Colonic mucosa (tissue), 4 donors: ENCODE measurements around the gene YAP1. TPM values are rescaled to one million over a fixed set of nuclear protein-coding genes. Genes with fewer than 3 reads are reported as not detected.

Experiments
- DNase-seq: peaks from one replicate; pipeline ENCODE4 v3.0.0-alpha.2; 2020
- H3K27ac ChIP-seq: fragments of 200-600 bp; one replicate; pipeline ENCODE4 v1.8.0; 2021
- H3K27me3 ChIP-seq: fragments of 200-600 bp; one replicate; pipeline ENCODE4 v1.8.0; 2021
- H3K36me3 ChIP-seq: fragments of 200-600 bp; one replicate; pipeline ENCODE4 v1.8.0; 2021
- H3K4me1 ChIP-seq: fragments of 200-600 bp; one replicate; pipeline ENCODE4 v1.8.0; 2021; ENCODE audit warnings: mild to moderate bottlenecking
- H3K4me3 ChIP-seq: fragments of 200-600 bp; one replicate; pipeline ENCODE4 v1.8.0; 2021
- H3K9ac ChIP-seq, 2 donors: one replicate each; pipeline ENCODE4 v1.7.0; 2013; ENCODE audit warnings: control low read depth in 2 of 2, low read depth in 2 of 2, low read length in 2 of 2
- H3K9me3 ChIP-seq: fragments of 200-600 bp; one replicate; pipeline ENCODE4 v1.8.0; 2021
- CTCF ChIP-seq: fragments of 200-600 bp; IDR thresholded peaks from one replicate; pipeline ENCODE4 v1.8.0; 2022; ENCODE audit warnings: antibody characterized with exemption, mild to moderate bottlenecking
- intact Hi-C: fragments of 100-400 bp; cut with DNase I; formaldehyde crosslinking; loops from one replicate; pipeline ENCODE4 v1.14.1; 2022
- total RNA-seq, 2 donors: library from RNA; stranded (reverse); fragmentation: NEBNext Ultra II Directional in 1 of 2; extraction: Animal tissue kit (Norgen Biotek cat#: 25700) in 1 of 2; gene quantifications; one replicate each; pipeline ENCODE4 v1.2.1, GENCODE V29; 2021
- donor health status: healthy.
- donor health status: DM: no; HTN: no; CAD: no.
- donor health status: DM: no; HTN: no; CAD: no.

YAP1 gene
- total RNA-seq, 2 donors from 2014 or later: 43.9 to 71.7 TPM

GRCh38 chr11:102172127-102172848, 62.0 kb downstream of the YAP1 start:
- TF ChIP-seq CTCF: no peak
- H3K27ac ChIP-seq: no peak overlapping the region
- intact Hi-C loops: no loop called here

GRCh38 chr11:102177126-102177525, 66.9 kb downstream of the YAP1 start:
- no peak overlapping the region for H3K9ac ChIP-seq
- intact Hi-C loops: no loop called here
- no peaks in the 10 kb centered on the region for H3K9me3 ChIP-seq
- H3K36me3 ChIP-seq: no peaks in the 10 kb centered on the region
- H3K4me3 ChIP-seq: no peak overlapping the region
- no peak for DNase-seq
- H3K27ac ChIP-seq: no peak overlapping the region
- no peaks in the 10 kb centered on the region for H3K27me3 ChIP-seq
- H3K4me1 ChIP-seq: no peaks in the 10 kb centered on the region
- TF ChIP-seq CTCF: no peak

More at GRCh38 chr11:102172127-102172848, 62.0 kb downstream of the YAP1 start:
- Histone ChIP-seq H3K4me1 (no peaks in the 10 kb centered on the region), H3K27me3 (no peaks in the 10 kb centered on the region), H3K4me3 (no peak overlapping the region), H3K9me3 (no peaks in the 10 kb centered on the region), H3K9ac (no peak overlapping the region), H3K36me3 (no peaks in the 10 kb centered on the region)
- DNase-seq: no peak

GRCh38 chr11:102177974-102178631, 67.9 kb downstream of the YAP1 start:
- H3K9me3 ChIP-seq: no peaks in the 10 kb centered on the region
- no peaks in the 10 kb centered on the region for H3K27me3 ChIP-seq
- H3K9ac ChIP-seq: no peak overlapping the region
- no peak for TF ChIP-seq CTCF
- no peak for DNase-seq
- peak overlapping the region; percentile 36 for H3K27ac ChIP-seq
- no peaks in the 10 kb centered on the region for H3K36me3 ChIP-seq
- H3K4me3 ChIP-seq: no peak overlapping the region
- H3K4me1 ChIP-seq: no peaks in the 10 kb centered on the region
- intact Hi-C loops: no loop called here

- Histone ChIP-seq H3K27ac (no peak overlapping the region), H3K27me3 (no peaks in the 10 kb centered on the region), H3K36me3 (no peaks in the 10 kb centered on the region), H3K4me1 (no peaks in the 10 kb centered on the region), H3K9me3 (no peaks in the 10 kb centered on the region), H3K9ac (no peak overlapping the region), H3K4me3 (no peak overlapping the region)
- no peak for DNase-seq
- TF ChIP-seq CTCF: no peak
- intact Hi-C loops: no loop called here
Observed at GRCh38 chr11:102179371-102179770, 69.1 kb downstream of the YAP1 start.

DNA sequence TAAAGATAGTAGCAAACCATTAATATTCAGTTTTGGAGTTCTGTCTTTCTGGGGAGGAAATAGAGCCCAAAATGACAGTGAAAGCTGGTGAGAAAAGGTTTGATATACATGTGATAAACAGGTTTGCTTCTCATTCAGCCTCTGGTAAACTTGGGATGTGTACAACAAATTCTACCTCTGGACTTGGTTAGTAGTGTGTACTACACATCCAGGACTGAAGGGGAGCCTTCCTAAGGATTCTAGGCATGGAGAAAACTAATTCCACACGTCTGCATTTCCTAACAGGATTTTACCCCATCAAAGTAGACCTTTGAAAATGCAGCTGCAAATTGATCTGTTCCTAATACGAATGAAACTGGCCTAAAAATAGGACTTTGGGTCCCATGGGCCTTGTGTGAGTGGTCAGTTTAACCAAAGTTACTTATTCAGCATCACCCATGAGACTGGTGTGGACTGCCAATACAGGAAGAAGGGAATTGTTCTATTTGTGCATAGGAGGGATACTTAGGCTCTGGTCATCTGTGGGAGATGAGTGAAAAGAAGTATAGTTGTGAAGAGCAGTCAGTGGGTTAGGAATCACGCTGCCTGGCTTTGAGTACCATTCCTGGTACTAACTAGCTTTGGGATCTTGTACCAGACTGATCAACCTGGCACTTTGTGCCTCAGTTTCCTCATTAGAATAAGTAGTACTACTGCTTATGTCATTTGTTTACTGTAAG, 74.2 kb downstream of the YAP1 start:
- Histone ChIP-seq H3K27ac (no peak overlapping the region), H3K9ac (no peak overlapping the region), H3K9me3 (no peaks in the 10 kb centered on the region), H3K4me1 (no peaks in the 10 kb centered on the region), H3K36me3 (no peaks in the 10 kb centered on the region), H3K27me3 (no peaks in the 10 kb centered on the region), H3K4me3 (no peak overlapping the region)
- no peak for TF ChIP-seq CTCF
- intact Hi-C loops: no loop called here
- DNase-seq: no peak
